ENCODE measurements around the gene WDR46. TPM values are rescaled to one million over a fixed set of nuclear protein-coding genes. Genes with fewer than 3 reads are reported as not detected.

The WDR46 gene
- total and polyA plus RNA-seq, 9 donors = 25.5 to 58.5 (median 34.8) TPM

DNA sequence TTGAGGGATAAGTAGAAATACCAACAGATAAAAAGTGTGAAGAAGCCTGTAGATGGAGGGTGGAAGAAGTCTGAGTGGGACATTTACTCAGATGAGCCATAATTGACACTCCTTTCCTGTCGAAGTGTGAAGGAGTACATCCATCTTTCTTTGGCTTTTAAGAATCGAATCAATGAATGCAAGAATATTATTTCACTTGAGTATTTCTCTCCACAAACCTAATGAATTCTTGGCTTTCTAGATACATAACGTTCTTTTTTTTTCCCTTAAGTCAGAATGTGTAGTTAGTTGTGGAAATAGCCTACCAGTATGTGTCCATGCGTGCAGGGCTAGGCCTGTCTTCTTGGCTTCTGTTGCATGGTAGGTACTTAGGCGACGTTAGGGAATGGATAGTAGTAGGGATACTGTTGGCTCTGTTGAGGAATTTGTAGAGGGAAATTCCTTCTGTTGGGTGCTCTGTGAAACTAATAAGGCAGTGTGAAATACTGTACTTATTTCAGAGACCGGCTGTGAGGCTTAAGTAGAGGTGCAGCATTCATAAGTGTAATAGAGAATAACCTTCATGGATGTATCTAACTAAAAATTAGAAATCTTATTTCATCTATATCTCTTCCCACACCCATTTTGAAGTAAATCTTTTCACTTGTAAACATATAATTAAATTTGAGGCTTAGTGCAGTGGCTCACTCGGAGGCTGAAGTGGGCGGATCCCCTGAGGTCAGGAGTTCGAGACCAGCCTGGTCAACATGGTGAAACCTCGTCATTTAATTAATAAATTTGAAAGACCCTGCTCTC is 15.7 kb downstream of the WDR46 start:
- H3K27ac ChIP-seq = no peak overlapping the region
- no peak for DNase-seq
- intact Hi-C loops (cut with DNase I) = loop anchor here in 2 of 4 donors (5.0 to 10.0 kb wide), 2 partner anchors 44 to 141 kb away; partner anchors contain the start of genes CUTA (in 1 of the 2), PHF1 (in 1 of the 2) and ZBTB22 (in 1 of the 2)
- H3K27me3 ChIP-seq = no peaks in the 10 kb centered on the region
- no peak for TF ChIP-seq EP300 (IDR thresholded peaks at IDR 0.05)
- TF ChIP-seq POLR2A (IDR thresholded peaks at IDR 0.05) = no peak
- TF ChIP-seq, protein P1, sequence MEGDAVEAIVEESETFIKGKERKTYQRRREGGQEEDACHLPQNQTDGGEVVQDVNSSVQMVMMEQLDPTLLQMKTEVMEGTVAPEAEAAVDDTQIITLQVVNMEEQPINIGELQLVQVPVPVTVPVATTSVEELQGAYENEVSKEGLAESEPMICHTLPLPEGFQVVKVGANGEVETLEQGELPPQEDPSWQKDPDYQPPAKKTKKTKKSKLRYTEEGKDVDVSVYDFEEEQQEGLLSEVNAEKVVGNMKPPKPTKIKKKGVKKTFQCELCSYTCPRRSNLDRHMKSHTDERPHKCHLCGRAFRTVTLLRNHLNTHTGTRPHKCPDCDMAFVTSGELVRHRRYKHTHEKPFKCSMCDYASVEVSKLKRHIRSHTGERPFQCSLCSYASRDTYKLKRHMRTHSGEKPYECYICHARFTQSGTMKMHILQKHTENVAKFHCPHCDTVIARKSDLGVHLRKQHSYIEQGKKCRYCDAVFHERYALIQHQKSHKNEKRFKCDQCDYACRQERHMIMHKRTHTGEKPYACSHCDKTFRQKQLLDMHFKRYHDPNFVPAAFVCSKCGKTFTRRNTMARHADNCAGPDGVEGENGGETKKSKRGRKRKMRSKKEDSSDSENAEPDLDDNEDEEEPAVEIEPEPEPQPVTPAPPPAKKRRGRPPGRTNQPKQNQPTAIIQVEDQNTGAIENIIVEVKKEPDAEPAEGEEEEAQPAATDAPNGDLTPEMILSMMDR (IDR thresholded peaks at IDR 0.05) = no peak
- 32 to 51% (median 43%) methylated on average over 11 of the region's 11 CpGs for WGBS, 3 donors
- H3K4me1 ChIP-seq (ENCODE audit: insufficient read depth) = peaks cover 5% of the 10 kb centered on the region
- no peak overlapping the region for H3K4me3 ChIP-seq
- H3K36me3 ChIP-seq = no peaks in the 10 kb centered on the region
- H3K9me3 ChIP-seq = no peaks in the 10 kb centered on the region

DNA sequence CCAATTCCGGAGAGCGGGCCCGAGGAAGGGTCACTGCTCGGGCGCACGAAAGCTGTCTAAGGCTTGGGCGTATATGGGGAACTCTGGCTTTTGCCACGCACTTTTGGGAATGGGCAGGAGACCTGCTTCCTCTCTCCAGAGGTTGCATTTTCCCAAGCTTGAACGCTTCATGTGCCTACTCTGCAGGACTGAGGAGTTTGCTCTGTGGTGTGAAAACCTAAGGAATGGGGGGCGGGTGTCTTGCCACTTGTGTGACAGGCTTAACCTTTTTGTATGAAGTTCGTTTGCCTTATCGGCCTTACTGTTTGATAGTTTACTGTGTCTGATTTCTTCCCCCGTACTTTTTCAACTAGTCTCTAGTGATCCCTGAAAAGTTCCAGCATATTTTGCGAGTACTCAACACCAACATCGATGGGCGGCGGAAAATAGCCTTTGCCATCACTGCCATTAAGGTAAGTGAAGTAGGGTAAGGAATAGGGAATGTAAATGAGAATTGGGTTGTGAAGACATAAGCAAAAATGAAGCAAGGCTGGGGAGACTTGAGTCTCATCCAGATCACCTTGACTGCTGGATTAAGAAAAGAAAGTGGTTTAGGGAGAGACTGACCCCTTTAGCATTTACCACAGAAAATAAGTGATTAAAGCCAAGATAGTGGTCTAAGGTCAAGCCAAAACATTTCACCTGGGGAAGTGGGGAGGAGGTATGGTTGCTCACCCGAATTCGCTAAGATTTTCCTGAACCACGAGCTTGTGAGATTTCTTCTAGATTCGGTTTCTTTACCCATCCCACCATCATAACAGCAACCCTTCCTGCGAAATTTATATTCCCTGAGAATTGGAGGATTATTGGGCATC is 16.5 kb downstream of the WDR46 start:
- no peaks in the 10 kb centered on the region for H3K27me3 ChIP-seq
- WGBS, 3 donors = 5 to 8% (median 7%) methylated on average over 22 of the region's 22 CpGs
- TF ChIP-seq, protein P1 (IDR thresholded peaks at IDR 0.05) = no peak
- TF ChIP-seq EP300 (IDR thresholded peaks at IDR 0.05) (no peak), POLR2A (IDR thresholded peaks at IDR 0.05) (no peak)
- no peak for DNase-seq
- peak overlapping the region; percentile 55 for H3K4me3 ChIP-seq
- H3K4me1 ChIP-seq (ENCODE audit: insufficient read depth) = peaks cover 5% of the 10 kb centered on the region
- intact Hi-C loops (cut with DNase I) = loop anchor here in 2 of 4 donors (5.0 to 10.0 kb wide), 2 partner anchors 45 to 142 kb away; partner anchors contain the start of genes CUTA (in 1 of the 2), PHF1 (in 1 of the 2) and ZBTB22 (in 1 of the 2)
- H3K27ac ChIP-seq = peak overlapping the region in 1 of 2 donors; percentile 48
- H3K36me3 ChIP-seq = no peaks in the 10 kb centered on the region
- H3K9me3 ChIP-seq = no peaks in the 10 kb centered on the region

DNA sequence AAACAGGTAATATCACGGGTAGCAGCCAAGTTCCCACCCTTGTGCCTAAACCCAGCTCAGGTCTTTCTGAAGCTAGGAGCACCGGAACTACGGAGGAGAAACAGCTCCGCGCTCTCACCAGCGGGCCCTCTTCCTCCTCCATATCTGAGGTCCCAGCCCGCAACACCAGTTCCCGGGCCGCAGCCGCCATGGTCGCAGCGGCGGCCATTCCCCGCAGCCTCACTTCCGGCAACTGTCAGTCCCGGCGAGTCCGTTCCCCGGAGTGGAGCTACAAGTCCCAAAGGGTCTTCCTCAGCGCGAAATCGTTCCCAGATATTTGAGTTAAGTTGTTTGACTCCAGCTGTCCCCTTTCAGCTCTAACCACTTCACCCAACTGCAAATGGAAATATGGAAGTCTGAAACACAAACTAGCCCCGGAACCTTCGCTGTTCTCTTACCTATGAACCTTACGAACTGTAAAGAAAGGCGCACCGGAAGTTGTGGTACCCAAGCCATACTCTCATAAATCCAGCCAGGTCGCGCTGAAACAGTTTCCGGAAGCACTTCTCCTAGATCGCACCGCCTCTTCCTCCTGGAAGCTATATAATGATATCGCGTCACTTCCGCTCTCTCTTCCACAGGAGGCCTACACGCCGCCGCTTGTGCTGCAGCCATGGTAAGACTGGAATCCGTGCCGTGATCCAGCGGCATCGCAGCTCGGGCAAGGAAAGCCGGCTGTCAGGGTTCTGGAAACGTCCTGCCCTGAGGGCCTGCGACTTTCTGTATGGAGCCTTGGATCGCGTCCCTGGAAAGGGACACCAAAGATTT is 17.4 kb downstream of the WDR46 start, which contains the start of the genes RPS18 and VPS52:
RPS18 (plus strand) TSS at position 608 of the 807 bp plus-strand sequence; CDS start at position 653, 45 bp downstream.
VPS52 (minus strand) TSS at position 409 of the 807 bp plus-strand sequence; CDS start at position 208, 201 bp downstream.
- peaks cover 5% of the 10 kb centered on the region for H3K4me1 ChIP-seq (ENCODE audit: insufficient read depth)
- DNase-seq = peak; percentile 91 to 95 (median 93)
- 0% methylated on average over 45 to 48 of the region's 48 CpGs for WGBS, 3 donors
- peak within 1 kb of the TSS; percentile 55 for H3K4me3 ChIP-seq
- intact Hi-C loops (cut with DNase I) = loop anchor here in 2 of 4 donors (5.0 to 10.0 kb wide), 2 partner anchors 46 to 143 kb away; partner anchors contain the start of genes CUTA (in 1 of the 2), PHF1 (in 1 of the 2) and ZBTB22 (in 1 of the 2)
- no peaks in the 10 kb centered on the region for H3K9me3 ChIP-seq
- no peaks in the 10 kb centered on the region for H3K36me3 ChIP-seq
- no peaks in the 10 kb centered on the region for H3K27me3 ChIP-seq
- peak within 1 kb of the TSS; percentile 59 to 89 for H3K27ac ChIP-seq
- TF ChIP-seq, protein P1 (IDR thresholded peaks at IDR 0.05) = peak in 2 of 3 donors; percentile 10 to 17
- TF ChIP-seq EP300 (IDR thresholded peaks at IDR 0.05) (peak; percentile 38), POLR2A (IDR thresholded peaks at IDR 0.05) (peak; percentile 96)

All from ovary (tissue), 9 donors.